Ishikawa (cell line): ENCODE results near the gene KLF2.

Source experiments
- CEBPB ChIP-seq: IDR thresholded peaks from 2 replicates; pipeline ENCODE4 v1.6.1; 2012
- CREB1 ChIP-seq: IDR thresholded peaks from 2 replicates; pipeline ENCODE4 v1.6.1; 2012; ENCODE audit warnings: low read depth
- EGR1 ChIP-seq: IDR thresholded peaks from 2 replicates; pipeline ENCODE4 v1.6.1; 2012
- EP300 ChIP-seq: IDR thresholded peaks from 2 replicates; pipeline ENCODE4 v1.6.1; 2012; ENCODE audit warnings: borderline replicate concordance
- FOXM1 ChIP-seq: IDR thresholded peaks from 2 replicates; pipeline ENCODE4 v1.6.1; 2012; ENCODE audit warnings: low read depth, borderline replicate concordance
- MAX ChIP-seq: IDR thresholded peaks from 2 replicates; pipeline ENCODE4 v1.6.1; 2012
- NFIC ChIP-seq: IDR thresholded peaks from 2 replicates; pipeline ENCODE4 v1.6.1; 2012
- RAD21 ChIP-seq: IDR thresholded peaks from 2 replicates; pipeline ENCODE4 v1.6.1; 2012; ENCODE audit warnings: low read depth
- TAF1 ChIP-seq: IDR thresholded peaks from 2 replicates; pipeline ENCODE4 v1.6.1; 2012; ENCODE audit warnings: low read depth, mild to moderate bottlenecking
- TCF12 ChIP-seq: IDR thresholded peaks from 2 replicates; pipeline ENCODE4 v1.6.1; 2012; ENCODE audit warnings: low read depth
- USF1 ChIP-seq: IDR thresholded peaks from 2 replicates; pipeline ENCODE4 v1.6.1; 2012
- YY1 ChIP-seq: IDR thresholded peaks from 2 replicates; pipeline ENCODE4 v1.6.1; 2012; ENCODE audit warnings: low read depth
- ZBTB7A ChIP-seq: IDR thresholded peaks from 2 replicates; pipeline ENCODE4 v1.6.1; 2012; ENCODE audit warnings: low read depth

- TF ChIP-seq MAX (no peak), RAD21 (no peak), CREB1 (no peak), CEBPB (no peak), USF1 (no peak), EP300 (no peak), FOXM1 (no peak), TAF1 (no peak), YY1 (no peak), NFIC (no peak), ZBTB7A (no peak), TCF12 (no peak), EGR1 (no peak)
These were observed 29.6 kb upstream of the KLF2 start for GRCh38 chr19:16295057-16295456.
